OCI-LY1 (cell line): ENCODE measurements around the gene OAF.

Source experiments
- H2AFZ ChIP-seq: fragments of 200-600 bp; sonication (generic), shearing (Covaris generic); 2 replicates; pipeline ENCODE4 v1.6.0; 2014; ENCODE audit warnings: antibody characterized with exemption, mild to moderate bottlenecking, low read length
- H3F3A ChIP-seq: fragments of 200-600 bp; sonication (generic), shearing (Covaris generic); 2 replicates; pipeline ENCODE4 v1.6.0; 2014; ENCODE audit warnings: mild to moderate bottlenecking, antibody characterized with exemption, low read length, moderate library complexity; ENCODE audit not compliant: insufficient read depth
- H3K27ac ChIP-seq: fragments of 200-600 bp; sonication (generic); 2 replicates; pipeline ENCODE4 v1.5.1; 2014; ENCODE audit warnings: low read length, mixed run types, mild to moderate bottlenecking, low read depth; ENCODE audit not compliant: poor library complexity, severe bottlenecking
- H3K27me3 ChIP-seq: fragments of 200-600 bp; sonication (generic); 2 replicates; pipeline ENCODE4 v1.6.0; 2014; ENCODE audit warnings: antibody characterized with exemption, mild to moderate bottlenecking, low read length, moderate library complexity; ENCODE audit not compliant: insufficient read depth
- H3K36me3 ChIP-seq: fragments of 200-600 bp; sonication (generic); 2 replicates; pipeline ENCODE4 v1.6.1; 2014; ENCODE audit warnings: mild to moderate bottlenecking, antibody characterized with exemption, low read length, moderate library complexity, mixed read lengths; ENCODE audit not compliant: insufficient read depth
- H3K4me1 ChIP-seq: fragments of 200-600 bp; sonication (generic); 2 replicates; pipeline ENCODE4 v1.5.1; 2014; ENCODE audit warnings: mild to moderate bottlenecking, low read length, moderate library complexity; ENCODE audit not compliant: insufficient read depth, severe bottlenecking
- H3K4me2 ChIP-seq: fragments of 200-600 bp; sonication (generic), shearing (Covaris generic); 2 replicates; pipeline ENCODE4 v1.6.1; 2014; ENCODE audit warnings: low read length
- H3K4me3 ChIP-seq: fragments of 200-600 bp; sonication (generic); 2 replicates; pipeline ENCODE4 v1.5.1; 2014; ENCODE audit warnings: low read length, low read depth, mild to moderate bottlenecking, mixed read lengths; ENCODE audit not compliant: poor library complexity, severe bottlenecking
- H3K79me2 ChIP-seq: fragments of 200-600 bp; shearing (Covaris generic); 2 replicates; pipeline ENCODE4 v1.6.1; 2016; ENCODE audit warnings: mixed run types, low read length, mixed read lengths; ENCODE audit not compliant: insufficient read depth
- H3K9ac ChIP-seq: fragments of 200-600 bp; sonication (generic), shearing (Covaris generic); 2 replicates; pipeline ENCODE4 v1.6.1; 2014; ENCODE audit warnings: mild to moderate bottlenecking, low read length, mixed read lengths
- H3K9me2 ChIP-seq: fragments of 200-600 bp; sonication (generic), shearing (Covaris generic); 2 replicates; pipeline ENCODE4 v1.6.1; 2014; ENCODE audit warnings: low read depth, mild to moderate bottlenecking, low read length, mixed read lengths
- H3K9me3 ChIP-seq: fragments of 200-600 bp; shearing (Covaris generic); 2 replicates; pipeline ENCODE4 v1.6.1; 2014; ENCODE audit warnings: low read length, mixed read lengths
- H4K20me1 ChIP-seq: fragments of 200-600 bp; sonication (generic), shearing (Covaris generic); 2 replicates; pipeline ENCODE4 v1.6.0; 2016; ENCODE audit warnings: mild to moderate bottlenecking, low read length; ENCODE audit not compliant: insufficient read depth
- CTCF ChIP-seq: fragments of 200-600 bp; sonication (generic), shearing (Covaris generic); IDR thresholded peaks from 2 replicates; pipeline ENCODE4 v1.5.1; 2017; ENCODE audit warnings: mild to moderate bottlenecking, antibody characterized with exemption, low read length, moderate library complexity, mixed read lengths
- EZH2 ChIP-seq: fragments of 200-600 bp; sonication (generic), shearing (Covaris generic); IDR thresholded peaks from 2 replicates; pipeline ENCODE4 v1.8.0; 2017; ENCODE audit warnings: borderline replicate concordance, mixed run types, mild to moderate bottlenecking, antibody characterized with exemption, low read length, moderate library complexity, mixed read lengths

Gene OAF

GRCh38 chr11:120191058-120191457 lies 19.8 kb upstream of the OAF start:
- Histone ChIP-seq H4K20me1 (no peaks in the 10 kb centered on the region), H3K9me3 (no peaks in the 10 kb centered on the region), H3K9ac (no peak overlapping the region), H3F3A (no peaks in the 10 kb centered on the region), H3K36me3 (no peaks in the 10 kb centered on the region), H3K4me3 (no peak overlapping the region), H3K4me2 (no peak overlapping the region), H2AFZ (no peak overlapping the region), H3K27ac (no peak overlapping the region), H3K79me2 (no peaks in the 10 kb centered on the region), H3K9me2 (no peaks in the 10 kb centered on the region), H3K4me1 (no peaks in the 10 kb centered on the region), H3K27me3 (no peaks in the 10 kb centered on the region)
- no peak for TF ChIP-seq EZH2
- TF ChIP-seq CTCF: no peak

GRCh38 chr11:120192831-120193625 lies 17.8 kb upstream of the OAF start:
- no peak overlapping the region for H3K9ac ChIP-seq
- no peaks in the 10 kb centered on the region for H3F3A ChIP-seq
- no peak overlapping the region for H2AFZ ChIP-seq
- no peaks in the 10 kb centered on the region for H3K9me3 ChIP-seq
- H3K27me3 ChIP-seq: no peaks in the 10 kb centered on the region
- no peak overlapping the region for H3K27ac ChIP-seq
- no peaks in the 10 kb centered on the region for H3K4me1 ChIP-seq
- no peaks in the 10 kb centered on the region for H3K9me2 ChIP-seq
- no peaks in the 10 kb centered on the region for H3K79me2 ChIP-seq
- no peak overlapping the region for H3K4me2 ChIP-seq
- no peaks in the 10 kb centered on the region for H4K20me1 ChIP-seq
- H3K4me3 ChIP-seq: no peak overlapping the region
- TF ChIP-seq CTCF (no peak), EZH2 (no peak)
- no peaks in the 10 kb centered on the region for H3K36me3 ChIP-seq

GRCh38 chr11:120194166-120194565 lies 16.7 kb upstream of the OAF start:
- TF ChIP-seq EZH2: no peak
- no peak for TF ChIP-seq CTCF
- no peaks in the 10 kb centered on the region for H3F3A ChIP-seq
- H3K4me1 ChIP-seq: no peaks in the 10 kb centered on the region
- no peaks in the 10 kb centered on the region for H3K9me3 ChIP-seq
- no peak overlapping the region for H2AFZ ChIP-seq
- no peak overlapping the region for H3K4me3 ChIP-seq
- no peaks in the 10 kb centered on the region for H4K20me1 ChIP-seq
- no peak overlapping the region for H3K4me2 ChIP-seq
- H3K27ac ChIP-seq: no peak overlapping the region
- H3K9me2 ChIP-seq: no peaks in the 10 kb centered on the region
- no peak overlapping the region for H3K9ac ChIP-seq
- no peaks in the 10 kb centered on the region for H3K36me3 ChIP-seq
- H3K27me3 ChIP-seq: no peaks in the 10 kb centered on the region
- no peaks in the 10 kb centered on the region for H3K79me2 ChIP-seq
